ENCODE results near the gene SLC2A10. TPM values are rescaled to one million over a fixed set of nuclear protein-coding genes. Genes with fewer than 3 reads are reported as not detected.

The SLC2A10 gene
- total RNA-seq, 1 donor from 2014 or later: 16.0 TPM

GRCh38 chr20:46735436-46735835, 26.0 kb downstream of the SLC2A10 start:
- DNase-seq: no peak

- DNase-seq: no peak
These were observed 30.2 kb downstream of the SLC2A10 start for GRCh38 chr20:46739431-46740213.

- DNase-seq: no peak
These were observed 30.8 kb downstream of the SLC2A10 start for GRCh38 chr20:46740214-46740609.

- DNase-seq: no peak
These were observed 32.6 kb downstream of the SLC2A10 start for GRCh38 chr20:46741924-46742668.

- DNase-seq: no peak
These were observed 33.2 kb downstream of the SLC2A10 start for GRCh38 chr20:46742669-46743045.

- no peak for DNase-seq
These were observed 33.6 kb downstream of the SLC2A10 start for GRCh38 chr20:46743088-46743487.

GRCh38 chr20:46746956-46747526, 37.6 kb downstream of the SLC2A10 start:
- no peak for DNase-seq

- peak; percentile 11 for DNase-seq
These were observed 39.7 kb downstream of the SLC2A10 start for GRCh38 chr20:46749147-46749546.

GRCh38 chr20:46751856-46752255, 42.4 kb downstream of the SLC2A10 start:
- no peak for DNase-seq

GRCh38 chr20:46752728-46753127, 43.3 kb downstream of the SLC2A10 start:
- DNase-seq: peak; percentile 36

- no peak for DNase-seq
These were observed 46.3 kb downstream of the SLC2A10 start for GRCh38 chr20:46755483-46756413.

- no peak for DNase-seq
These were observed 47.0 kb downstream of the SLC2A10 start for GRCh38 chr20:46756419-46756818.

- no peak for DNase-seq
These were observed 47.7 kb downstream of the SLC2A10 start for GRCh38 chr20:46757135-46757534.

GRCh38 chr20:46757754-46758678, 48.6 kb downstream of the SLC2A10 start:
- peak; percentile 27 for DNase-seq

- no peak for DNase-seq
These were observed 49.6 kb downstream of the SLC2A10 start for GRCh38 chr20:46758929-46759669.

- no peak for DNase-seq
These were observed 52.1 kb downstream of the SLC2A10 start for GRCh38 chr20:46761566-46761965.

- no peak for DNase-seq
These were observed 54.6 kb downstream of the SLC2A10 start for GRCh38 chr20:46764068-46764467.

GRCh38 chr20:46765506-46766120, 56.2 kb downstream of the SLC2A10 start:
- DNase-seq: no peak

- DNase-seq: no peak
These were observed 57.8 kb downstream of the SLC2A10 start for GRCh38 chr20:46767127-46767761.
